ENCODE measurements around the gene KCNE2.

KCNE2 gene

GRCh38 chr21:34360488-34361241 is 3.1 kb upstream of the KCNE2 start:
- DNase-seq (ENCODE audit: low read depth), result no peak
- TF ChIP-seq CTCF (conservative IDR thresholded peaks at IDR 0.05; ENCODE audit: low read length), result no peak
- H3K4me3 ChIP-seq (ENCODE audit: low read length), result no peak overlapping the region

- TF ChIP-seq CTCF (conservative IDR thresholded peaks at IDR 0.05; ENCODE audit: low read length), result no peak
- no peak for DNase-seq (ENCODE audit: low read depth)
- H3K4me3 ChIP-seq (ENCODE audit: low read length), result no peak overlapping the region
Measured at GRCh38 chr21:34362136-34362444, 1.7 kb upstream of the KCNE2 start.

GRCh38 chr21:34362670-34363069 is 1.1 kb upstream of the KCNE2 start:
- DNase-seq (ENCODE audit: low read depth), result no peak
- no peak for TF ChIP-seq CTCF (conservative IDR thresholded peaks at IDR 0.05; ENCODE audit: low read length)
- no peak overlapping the region for H3K4me3 ChIP-seq (ENCODE audit: low read length)

- no peak for DNase-seq (ENCODE audit: low read depth)
- no peak overlapping the region for H3K4me3 ChIP-seq (ENCODE audit: low read length)
- no peak for TF ChIP-seq CTCF (conservative IDR thresholded peaks at IDR 0.05; ENCODE audit: low read length)
Measured at GRCh38 chr21:34364921-34365320, 1.1 kb downstream of the KCNE2 start.

GRCh38 chr21:34365809-34366208 is 2.0 kb downstream of the KCNE2 start:
- H3K4me3 ChIP-seq (ENCODE audit: low read length), result no peak overlapping the region
- DNase-seq (ENCODE audit: low read depth), result no peak
- no peak for TF ChIP-seq CTCF (conservative IDR thresholded peaks at IDR 0.05; ENCODE audit: low read length)

- DNase-seq (ENCODE audit: low read depth), result peak; percentile 79
- TF ChIP-seq CTCF (conservative IDR thresholded peaks at IDR 0.05; ENCODE audit: low read length), result peak; percentile 92
Measured at GRCh38 chr21:34367320-34367935, 3.6 kb downstream of the KCNE2 start.

GRCh38 chr21:34369741-34370140 is 5.9 kb downstream of the KCNE2 start:
- no peak for TF ChIP-seq CTCF (conservative IDR thresholded peaks at IDR 0.05; ENCODE audit: low read length)
- no peak for DNase-seq (ENCODE audit: low read depth)
- H3K4me3 ChIP-seq (ENCODE audit: low read length), result no peak overlapping the region

More at GRCh38 chr21:34367320-34367935, 3.6 kb downstream of the KCNE2 start:
- no peak overlapping the region for H3K4me3 ChIP-seq (ENCODE audit: low read length)
